Activated B cell treated with CpG ODN at 0.5 μM for 24 hours (primary cell): ENCODE results near the gene PLEKHA7. TPM values are rescaled to one million over a fixed set of nuclear protein-coding genes. Genes with fewer than 3 reads are reported as not detected.

Source experiments
- ATAC-seq: fragments of 200-7000 bp; cut with Tn5 transposase; one replicate; pipeline ENCODE4 v1.10.0; 2021; ENCODE audit warnings: low read depth, mild to moderate bottlenecking, moderate library complexity
- CTCF ChIA-PET: fragments of 350-600 bp; sonication (Branson Sonifier 250); formaldehyde crosslinking; loops from one replicate; lab custom pipeline; 2021; ENCODE audit warnings: antibody characterized with exemption; lab: Charles Lee
- POLR2A ChIA-PET: fragments of 350-600 bp; sonication (Branson Sonifier 250); formaldehyde crosslinking; loops from one replicate; lab custom pipeline; 2021; ENCODE audit warnings: antibody characterized with exemption; lab: Charles Lee
- DNase-seq: peaks from one replicate; pipeline ENCODE4 v3.0.0; 2022
- H3K27ac Mint-ChIP-seq: one replicate; pipeline ENCODE4 v1.8.0; 2020; ENCODE audit warnings: mixed read lengths
- H3K27me3 Mint-ChIP-seq: one replicate; pipeline ENCODE4 v1.8.0; 2021; ENCODE audit warnings: mixed read lengths
- H3K36me3 Mint-ChIP-seq: one replicate; pipeline ENCODE4 v1.8.0; 2021; ENCODE audit warnings: low read depth, mixed read lengths
- H3K4me1 Mint-ChIP-seq: one replicate; pipeline ENCODE4 v1.8.0; 2021; ENCODE audit warnings: mixed read lengths
- H3K4me3 Mint-ChIP-seq: one replicate; pipeline ENCODE4 v1.8.0; 2020; ENCODE audit warnings: mild to moderate bottlenecking, mixed read lengths
- H3K9me3 Mint-ChIP-seq: one replicate; pipeline ENCODE4 v1.8.0; 2020; ENCODE audit warnings: mixed read lengths
- CTCF ChIP-seq: fragments of 200-600 bp; IDR thresholded peaks from one replicate; pipeline ENCODE4 v1.8.0; 2022; ENCODE audit warnings: antibody characterized with exemption, mild to moderate bottlenecking
- intact Hi-C: fragments of 100-400 bp; cut with micrococcal nuclease; formaldehyde crosslinking; loops from one replicate; pipeline ENCODE4 v1.15.1; 2024
- total RNA-seq: library from RNA; stranded (reverse); gene quantifications from 2 replicates; pipeline ENCODE4 v1.2.3, GENCODE V29; 2022

PLEKHA7 gene
- total RNA-seq, 1 donor from 2014 or later: 4.9 TPM

GRCh38 chr11:17020831-17021230 lies 6.6 kb upstream of the PLEKHA7 start:
- no peak for TF ChIP-seq CTCF
- intact Hi-C loops: no loop called here
- H3K27me3 Mint-ChIP-seq: peaks cover 5% of the 10 kb centered on the region
- no peaks in the 10 kb centered on the region for H3K4me1 Mint-ChIP-seq
- DNase-seq: no peak
- no peak overlapping the region for H3K27ac Mint-ChIP-seq
- POLR2A ChIA-PET: no interaction called here
- CTCF ChIA-PET: no interaction called here
- no peaks in the 10 kb centered on the region for H3K36me3 Mint-ChIP-seq
- no peak for ATAC-seq
- H3K9me3 Mint-ChIP-seq: no peaks in the 10 kb centered on the region
- no peak overlapping the region for H3K4me3 Mint-ChIP-seq

DNA sequence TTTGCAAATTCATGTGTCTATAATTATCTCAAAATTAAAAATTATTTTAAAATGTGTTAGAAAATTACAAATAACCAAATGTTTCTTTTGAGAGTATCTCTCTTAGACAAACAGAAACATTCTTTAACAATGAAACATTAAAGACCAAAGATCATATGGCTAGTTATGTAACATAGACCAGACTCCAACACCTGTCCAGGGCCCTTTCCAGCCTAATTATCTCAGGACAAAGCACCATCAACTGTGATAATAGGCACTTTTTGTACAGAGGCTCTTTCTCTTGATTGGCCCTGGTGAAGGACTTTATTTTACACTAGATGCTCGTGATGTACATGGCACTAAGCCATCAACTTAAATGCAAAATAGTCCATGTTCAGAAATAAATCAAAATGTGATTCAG lies 5.0 kb upstream of the PLEKHA7 start:
- no peak overlapping the region for H3K4me3 Mint-ChIP-seq
- no peak for DNase-seq
- no peak for ATAC-seq
- ChIA-PET CTCF (no interaction called here), POLR2A (no interaction called here)
- no peak overlapping the region for H3K27ac Mint-ChIP-seq
- H3K9me3 Mint-ChIP-seq: no peaks in the 10 kb centered on the region
- intact Hi-C loops: loop anchor here (5.0 kb wide), 1 partner anchor 72 kb away; no protein-coding TSS in a partner anchor
- peaks cover 14% of the 10 kb centered on the region for H3K27me3 Mint-ChIP-seq
- TF ChIP-seq CTCF: no peak
- no peaks in the 10 kb centered on the region for H3K36me3 Mint-ChIP-seq
- peaks cover 6% of the 10 kb centered on the region for H3K4me1 Mint-ChIP-seq

DNA sequence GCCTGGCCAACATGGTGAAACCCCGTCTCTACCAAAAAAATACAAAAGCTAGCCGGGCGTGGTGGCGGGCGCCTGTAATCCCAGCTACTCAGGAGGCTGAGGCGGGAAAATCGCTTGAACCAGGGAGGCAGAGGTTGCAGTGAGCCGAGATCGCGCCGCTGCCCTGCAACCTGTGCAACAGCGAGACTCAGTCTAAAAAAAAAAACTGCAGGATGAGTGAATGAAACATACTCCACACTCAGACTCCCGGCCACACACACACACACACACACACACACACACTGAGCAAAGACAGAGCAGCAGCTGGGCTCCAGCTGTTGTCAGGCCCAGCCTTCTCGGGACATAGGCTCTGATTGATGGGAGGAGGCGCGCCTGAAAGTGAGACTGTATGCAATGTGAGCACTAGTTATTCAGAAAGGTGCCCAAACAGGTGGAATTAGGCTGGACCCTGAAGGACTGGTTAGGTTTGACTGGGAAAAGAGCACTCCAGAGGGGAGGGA lies 1.5 kb upstream of the PLEKHA7 start:
- no peaks in the 10 kb centered on the region for H3K36me3 Mint-ChIP-seq
- DNase-seq: no peak
- no peak overlapping the region for H3K4me3 Mint-ChIP-seq
- intact Hi-C loops: loop anchor here (2.0 to 5.0 kb wide), 2 partner anchors 29 to 68 kb away; no protein-coding TSS in a partner anchor
- H3K27me3 Mint-ChIP-seq: peaks cover 16% of the 10 kb centered on the region
- TF ChIP-seq CTCF: no peak
- H3K9me3 Mint-ChIP-seq: no peaks in the 10 kb centered on the region
- ChIA-PET CTCF (interaction anchor here (0.8 kb wide), 1 partner anchor 17 kb away, joined by 4 read pairs; no protein-coding TSS in a partner anchor), POLR2A (no interaction called here)
- peaks cover 8% of the 10 kb centered on the region for H3K4me1 Mint-ChIP-seq
- no peak overlapping the region for H3K27ac Mint-ChIP-seq
- no peak for ATAC-seq

- peak; percentile 47 for ATAC-seq
- ChIA-PET POLR2A (no interaction called here), CTCF (interaction anchor here (0.8 kb wide), 1 partner anchor 16 kb away, joined by 4 read pairs; no protein-coding TSS in a partner anchor)
- Mint-ChIP-seq H3K4me3 (peak overlapping the region; percentile 89), H3K27me3 (peaks cover 16% of the 10 kb centered on the region), H3K36me3 (no peaks in the 10 kb centered on the region), H3K27ac (peak overlapping the region; percentile 27), H3K4me1 (peaks cover 8% of the 10 kb centered on the region), H3K9me3 (no peaks in the 10 kb centered on the region)
- intact Hi-C loops: loop anchor here (1.0 to 5.0 kb wide), 2 partner anchors 68 to 195 kb away; no protein-coding TSS in a partner anchor
- DNase-seq: no peak
- TF ChIP-seq CTCF: no peak
These were observed 816 bp upstream of the PLEKHA7 start for GRCh38 chr11:17014833-17015626.
